Transverse colon (tissue), 4 donors: Measurements from ENCODE around the gene MYO9A. TPM values are rescaled to one million over a fixed set of nuclear protein-coding genes. Genes with fewer than 3 reads are reported as not detected.

Experiments used
- DNase-seq: peaks from one replicate; pipeline ENCODE4 v3.0.0-alpha.2; 2019
- H3K27ac ChIP-seq, 4 donors: fragments of 200-600 bp; sonication (generic); 2 replicates each; pipeline ENCODE4 v1.5.1; 2016 to 2018; ENCODE audit warnings: inconsistent platforms in 4 of 4
- H3K27me3 ChIP-seq: fragments of 200-600 bp; sonication (generic); 2 replicates; pipeline ENCODE4 v1.5.1; 2017; ENCODE audit warnings: inconsistent platforms
- H3K36me3 ChIP-seq, 4 donors: fragments of 200-600 bp; sonication (generic); 2 replicates each; pipeline ENCODE4 v1.5.1; 2017 to 2019; ENCODE audit warnings: inconsistent platforms in 4 of 4
- H3K4me1 ChIP-seq, 4 donors: fragments of 200-600 bp; sonication (generic); 2 replicates each; pipeline ENCODE4 v1.5.1; 2017 to 2020; ENCODE audit warnings: inconsistent platforms in 4 of 4
- H3K4me3 ChIP-seq, 4 donors: fragments of 200-600 bp; sonication (generic); 1 replicate in 1 of 4; 2 replicates in 3 of 4; pipeline versions ENCODE4 v1.5.1 to v1.6.1; 2017 to 2019; ENCODE audit warnings: inconsistent platforms in 4 of 4
- H3K9me3 ChIP-seq, 2 donors: fragments of 200-600 bp; sonication (generic); 2 replicates each; pipeline ENCODE4 v1.5.1; 2017 to 2019; ENCODE audit warnings: inconsistent platforms in 2 of 2
- CTCF ChIP-seq, 5 experiments: fragments of 200-600 bp in 3 of 5; fragments of 450-650 bp in 2 of 5; sonication (generic) in 3 of 5; IDR thresholded peaks; 1 replicate in 2 of 5; 2 replicates in 3 of 5; pipeline ENCODE4 v1.5.1; 2016 to 2017; ENCODE audit warnings: antibody characterized with exemption in 5 of 5, inconsistent platforms in 3 of 5, mild to moderate bottlenecking in 2 of 5, moderate library complexity in 1 of 5
- EP300 ChIP-seq: sonication (generic); formaldehyde crosslinking; IDR thresholded peaks from one replicate; pipeline ENCODE4 v1.6.1; 2017; ENCODE audit warnings: antibody characterized with exemption, low read depth
- POLR2A ChIP-seq: fragments of 450-650 bp; IDR thresholded peaks from one replicate; pipeline ENCODE4 v1.6.1; 2016; ENCODE audit warnings: antibody characterized with exemption, mild to moderate bottlenecking, moderate library complexity
- POLR2AphosphoS5 ChIP-seq, 3 donors: sonication (generic); formaldehyde crosslinking; IDR thresholded peaks; one replicate each; pipeline ENCODE4 v1.6.1; 2016; ENCODE audit warnings: antibody characterized with exemption in 3 of 3
- WGBS, 2 donors: methylation state at CpG; one replicate each; pipeline ENCODE4 v1.1.5; 2018; ENCODE audit warnings: low coverage in 1 of 2; 5-methylcytosine and 5-hydroxymethylcytosine counted together
- in situ Hi-C, 4 donors: fragments of 200-750 bp; cut with MboI; loops; one replicate each; pipeline versions ENCODE4 v1.15.0 to v1.15.1; 2017; ENCODE audit warnings: low sequenced_read_pairs in 3 of 4, low pct_ligation_motif_present in 1 of 4, low pct_unique_long_range_greater_than_20kb in 1 of 4
- intact Hi-C: fragments of 100-400 bp; cut with DNase I; formaldehyde crosslinking; loops from one replicate; pipeline ENCODE4 v1.15.1; 2023; ENCODE audit warnings: low total_unique reads
- total RNA-seq, 4 donors: library from RNA; depleted of rRNA; stranded (reverse); fragments of >200 nt; gene quantifications; one replicate each; pipeline ENCODE4 v1.1.0, GENCODE V29; 2016

The MYO9A gene
- total RNA-seq, 4 donors from 2014 or later, result 52.4 to 103 (median 74.2) TPM

GRCh38 chr15:71779073-71779797, 338.7 kb downstream of the MYO9A start:
- 85 to 90% methylated on average over 5 to 6 of the region's 6 CpGs for WGBS, 2 donors
- in situ Hi-C loops, result loop anchor here in 1 of 4 donors (10.0 kb wide), 1 partner anchor 376 kb away; no protein-coding TSS in a partner anchor
- H3K4me1 ChIP-seq, result peaks cover 0 to 12% (median 6%) of the 10 kb centered on the region in 4 donors
- intact Hi-C loops, result no loop called here
- H3K27me3 ChIP-seq, result no peaks in the 10 kb centered on the region
- TF ChIP-seq POLR2AphosphoS5 (IDR thresholded peaks at IDR 0.05) (no peak), EP300 (no peak), CTCF (IDR thresholded peaks at IDR 0.05) (no peak), POLR2A (no peak)
- no peaks in the 10 kb centered on the region for H3K9me3 ChIP-seq
- H3K27ac ChIP-seq, result no peak overlapping the region
- DNase-seq, result no peak
- H3K36me3 ChIP-seq, result no peaks in the 10 kb centered on the region
- no peak overlapping the region for H3K4me3 ChIP-seq

- in situ Hi-C loops, result loop anchor here in 1 of 4 donors (10.0 kb wide), 1 partner anchor 377 kb away; no protein-coding TSS in a partner anchor
- Histone ChIP-seq H3K9me3 (no peaks in the 10 kb centered on the region), H3K4me1 (peaks cover 0 to 12% (median 6%) of the 10 kb centered on the region in 4 donors), H3K27ac (no peak overlapping the region), H3K27me3 (no peaks in the 10 kb centered on the region), H3K36me3 (no peaks in the 10 kb centered on the region), H3K4me3 (no peak overlapping the region)
- no peak for DNase-seq
- no peak for TF ChIP-seq POLR2AphosphoS5 (IDR thresholded peaks at IDR 0.05)
- no peak for TF ChIP-seq POLR2A
- TF ChIP-seq CTCF (IDR thresholded peaks at IDR 0.05), result no peak
- TF ChIP-seq EP300, result no peak
- WGBS, 2 donors, result 92 to 100% methylated on average over 1 to 12 of the region's 16 CpGs
- intact Hi-C loops, result no loop called here
Measured at GRCh38 chr15:71777216-71777943, 340.6 kb downstream of the MYO9A start.

DNA sequence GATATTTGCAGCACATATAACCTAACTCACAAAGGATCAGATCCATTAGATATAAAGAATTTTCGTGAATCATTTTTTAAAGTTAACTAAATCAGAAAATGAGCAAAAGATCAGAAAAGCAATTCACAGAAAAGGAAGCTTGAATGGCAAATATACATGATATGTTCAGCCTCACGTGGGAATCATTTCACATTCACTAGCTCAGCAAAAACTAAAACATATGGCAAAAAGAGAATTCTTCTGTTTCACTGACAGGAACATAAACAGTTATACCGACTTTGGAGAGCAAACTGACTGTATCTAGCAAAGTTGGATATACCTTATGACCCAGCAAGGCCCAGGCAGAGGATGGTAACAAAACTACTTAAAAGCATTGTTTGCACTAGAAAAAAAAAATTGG, 341.6 kb downstream of the MYO9A start:
- no peak for TF ChIP-seq POLR2AphosphoS5 (IDR thresholded peaks at IDR 0.05)
- no peak for TF ChIP-seq CTCF (IDR thresholded peaks at IDR 0.05)
- TF ChIP-seq EP300, result no peak
- TF ChIP-seq POLR2A, result no peak
- no peak for DNase-seq
- no peaks in the 10 kb centered on the region for H3K27me3 ChIP-seq
- intact Hi-C loops, result no loop called here
- H3K4me1 ChIP-seq, result peaks cover 0 to 12% (median 6%) of the 10 kb centered on the region in 4 donors
- in situ Hi-C loops, result loop anchor here in 1 of 4 donors (10.0 kb wide), 1 partner anchor 378 kb away; no protein-coding TSS in a partner anchor
- H3K36me3 ChIP-seq, result no peaks in the 10 kb centered on the region
- H3K4me3 ChIP-seq, result no peak overlapping the region
- H3K9me3 ChIP-seq, result no peaks in the 10 kb centered on the region
- no peak overlapping the region for H3K27ac ChIP-seq
- 67 to 88% methylated on average over 3 of the region's 3 CpGs for WGBS, 2 donors

GRCh38 chr15:71775856-71776255, 342.1 kb downstream of the MYO9A start:
- Histone ChIP-seq H3K27ac (no peak overlapping the region), H3K4me3 (no peak overlapping the region), H3K36me3 (no peaks in the 10 kb centered on the region), H3K9me3 (no peaks in the 10 kb centered on the region), H3K27me3 (no peaks in the 10 kb centered on the region), H3K4me1 (peaks cover 0 to 11% (median 6%) of the 10 kb centered on the region in 4 donors)
- DNase-seq, result no peak
- no peak for TF ChIP-seq POLR2AphosphoS5 (IDR thresholded peaks at IDR 0.05)
- TF ChIP-seq POLR2A, result no peak
- no peak for TF ChIP-seq EP300
- TF ChIP-seq CTCF (IDR thresholded peaks at IDR 0.05), result no peak
- intact Hi-C loops, result no loop called here
- in situ Hi-C loops, result loop anchor here in 1 of 4 donors (10.0 kb wide), 1 partner anchor 379 kb away; no protein-coding TSS in a partner anchor
